Liver (tissue), 9 donors: ENCODE results near the gene NCOR2. TPM values are rescaled to one million over a fixed set of nuclear protein-coding genes. Genes with fewer than 3 reads are reported as not detected.

Experiments used
- DNase-seq: peaks from one replicate; pipeline ENCODE4 v3.0.0-alpha.2; 2017; ENCODE audit warnings: low spot score
- H3K27ac ChIP-seq, 2 donors: one replicate each; pipeline ENCODE4 v1.7.0; 2013; ENCODE audit warnings: inconsistent platforms in 2 of 2, low read length in 2 of 2, control low read depth in 1 of 2, low read depth in 1 of 2, mild to moderate bottlenecking in 1 of 2
- H3K27me3 ChIP-seq, 4 donors: one replicate each; pipeline versions ENCODE4 v1.6.1 to v1.7.0; 2013; ENCODE audit warnings: low read length in 3 of 4, inconsistent platforms in 1 of 4, mild to moderate bottlenecking in 1 of 4, moderate library complexity in 1 of 4; ENCODE audit not compliant: control insufficient read depth in 4 of 4, insufficient read depth in 4 of 4
- H3K36me3 ChIP-seq, 4 donors: one replicate each; pipeline versions ENCODE4 v1.6.1 to v1.7.0; 2013; ENCODE audit warnings: low read length in 3 of 4, mild to moderate bottlenecking in 3 of 4, low read depth in 1 of 4, moderate library complexity in 1 of 4; ENCODE audit not compliant: control insufficient read depth in 4 of 4, insufficient read depth in 3 of 4
- H3K4me1 ChIP-seq, 4 donors: one replicate each; pipeline versions ENCODE4 v1.6.1 to v1.7.0; 2013; ENCODE audit warnings: low read length in 3 of 4, mild to moderate bottlenecking in 3 of 4, moderate library complexity in 1 of 4; ENCODE audit not compliant: control insufficient read depth in 4 of 4, insufficient read depth in 4 of 4
- H3K4me3 ChIP-seq, 3 donors: one replicate each; pipeline versions ENCODE4 v1.6.1 to v1.7.0; 2013; ENCODE audit warnings: low read length in 3 of 3, control low read depth in 1 of 3, low read depth in 1 of 3, mild to moderate bottlenecking in 1 of 3
- H3K9ac ChIP-seq, 2 donors: one replicate each; pipeline ENCODE4 v1.7.0; 2013; ENCODE audit warnings: low read length in 2 of 2, mild to moderate bottlenecking in 2 of 2, moderate library complexity in 2 of 2, control low read depth in 1 of 2, low read depth in 1 of 2
- H3K9me3 ChIP-seq, 4 donors: one replicate each; pipeline versions ENCODE4 v1.6.1 to v1.7.0; 2013; ENCODE audit warnings: low read length in 3 of 4; ENCODE audit not compliant: control insufficient read depth in 4 of 4
- ATF3 ChIP-seq: IDR thresholded peaks from 2 replicates; pipeline ENCODE4 v1.6.1; 2016; ENCODE audit warnings: antibody characterized with exemption
- CTCF ChIP-seq: fragments of 150-350 bp; IDR thresholded peaks from 2 replicates; pipeline ENCODE4 v1.5.1; 2017; ENCODE audit warnings: improper control_type of control experiment, low read depth, low read length; ENCODE audit not compliant: missing input control
- EGR1 ChIP-seq, 2 donors: IDR thresholded peaks; 2 replicates each; pipeline ENCODE4 v1.6.1; 2016 to 2018; ENCODE audit warnings: antibody characterized with exemption in 2 of 2, low read depth in 2 of 2
- FOXA1 ChIP-seq: IDR thresholded peaks from 2 replicates; pipeline ENCODE4 v1.6.1; 2016; ENCODE audit warnings: antibody characterized with exemption
- FOXA2 ChIP-seq: IDR thresholded peaks from 2 replicates; pipeline ENCODE4 v1.6.1; 2016; ENCODE audit warnings: antibody characterized with exemption
- HNF4G ChIP-seq: IDR thresholded peaks from 2 replicates; pipeline ENCODE4 v1.6.1; 2016; ENCODE audit warnings: antibody characterized with exemption
- JUND ChIP-seq, 2 donors: IDR thresholded peaks; 2 replicates each; pipeline ENCODE4 v1.6.1; 2016; ENCODE audit warnings: antibody characterized with exemption in 2 of 2
- MAX ChIP-seq: IDR thresholded peaks from 2 replicates; pipeline ENCODE4 v1.6.1; 2016; ENCODE audit warnings: antibody characterized with exemption
- NR2F2 ChIP-seq: IDR thresholded peaks from 2 replicates; pipeline ENCODE4 v1.6.1; 2016; ENCODE audit warnings: antibody characterized with exemption
- RAD21 ChIP-seq, 2 donors: IDR thresholded peaks; 2 replicates each; pipeline ENCODE4 v1.6.1; 2016; ENCODE audit warnings: antibody characterized with exemption in 2 of 2, mild to moderate bottlenecking in 2 of 2
- REST ChIP-seq: IDR thresholded peaks from 2 replicates; pipeline ENCODE4 v1.6.1; 2016; ENCODE audit warnings: antibody characterized with exemption, mild to moderate bottlenecking
- RXRA ChIP-seq, 2 donors: IDR thresholded peaks; 2 replicates each; pipeline ENCODE4 v1.6.1; 2017 to 2018; ENCODE audit warnings: antibody characterized with exemption in 2 of 2, mild to moderate bottlenecking in 1 of 2
- SP1 ChIP-seq: IDR thresholded peaks from 2 replicates; pipeline ENCODE4 v1.6.1; 2018; ENCODE audit warnings: antibody characterized with exemption, mild to moderate bottlenecking
- YY1 ChIP-seq: IDR thresholded peaks from 2 replicates; pipeline ENCODE4 v1.6.1; 2016; ENCODE audit warnings: antibody characterized with exemption, mild to moderate bottlenecking
- ZBTB33 ChIP-seq: IDR thresholded peaks from 2 replicates; pipeline ENCODE4 v1.6.1; 2016; ENCODE audit warnings: antibody characterized with exemption
- WGBS: extraction: QIAGEN DNeasy Blood & Tissue Kit; methylation state at CpG from one replicate; pipeline ENCODE4 v1.1.7; 2013; 5-methylcytosine and 5-hydroxymethylcytosine counted together
- polyA plus RNA-seq, 2 donors: library from polyadenylated mRNA; stranded (reverse) in 1 of 2; unstranded in 1 of 2; fragments of 200-250 nt in 1 of 2; fragments of >200 nt in 1 of 2; fragmentation: Nextera tagmentation in 1 of 2; extraction: Ambion mirVana in 1 of 2; gene quantifications; one replicate each; pipeline versions ENCODE4 v1.2.1 to v1.2.3, GENCODE V29; 2013 to 2015
- total RNA-seq, 2 donors: library from RNA; depleted of rRNA; stranded (reverse); fragments of >200 nt; gene quantifications; one replicate each; pipeline ENCODE4 v1.2.3, GENCODE V29; 2014
- donor health status: healthy.
- donor health status: healthy.
- donor health status: healthy.
- donor health status: healthy.
- donor health status: healthy.

The NCOR2 gene
- total and polyA plus RNA-seq, 4 donors, result 7.9 to 31.6 (median 18.1) TPM

GRCh38 chr12:124532331-124532750 lies 35.1 kb downstream of the NCOR2 start:
- no peak overlapping the region for H3K4me3 ChIP-seq
- peaks cover 0 to 6% (median 2%) of the 10 kb centered on the region in 4 donors for H3K4me1 ChIP-seq
- H3K9ac ChIP-seq, result no peak overlapping the region
- no peaks in the 10 kb centered on the region for H3K36me3 ChIP-seq
- DNase-seq, result no peak
- no peaks in the 10 kb centered on the region for H3K27me3 ChIP-seq
- 84% methylated on average over 14 of the region's 14 CpGs for WGBS
- TF ChIP-seq YY1, result no peak
- TF ChIP-seq HNF4G, result no peak
- TF ChIP-seq RAD21 (IDR thresholded peaks at IDR 0.05), result no peak
- TF ChIP-seq MAX, result no peak
- TF ChIP-seq FOXA1, result no peak
- TF ChIP-seq EGR1 (IDR thresholded peaks at IDR 0.05; ENCODE audit: low read depth in 2 of 2), result no peak
- no peak for TF ChIP-seq SP1
- no peak for TF ChIP-seq NR2F2
- TF ChIP-seq ATF3, result no peak
- no peak for TF ChIP-seq FOXA2
- TF ChIP-seq RXRA (IDR thresholded peaks at IDR 0.05), result no peak
- no peak for TF ChIP-seq REST
- no peak for TF ChIP-seq CTCF
- no peak for TF ChIP-seq JUND (IDR thresholded peaks at IDR 0.05)
- no peak for TF ChIP-seq ZBTB33
- H3K27ac ChIP-seq, result no peak overlapping the region
- H3K9me3 ChIP-seq, result no peaks in the 10 kb centered on the region

- Histone ChIP-seq H3K9ac (no peak overlapping the region), H3K36me3 (no peaks in the 10 kb centered on the region), H3K27ac (no peak overlapping the region)
These were observed 35.5 kb downstream of the NCOR2 start for GRCh38 chr12:124531906-124532305.

More at GRCh38 chr12:124531906-124532305, 35.5 kb downstream of the NCOR2 start:
- H3K4me3 ChIP-seq, result no peak overlapping the region
- TF ChIP-seq SP1, result no peak
- no peak for DNase-seq
- H3K27me3 ChIP-seq, result no peaks in the 10 kb centered on the region
- no peaks in the 10 kb centered on the region for H3K9me3 ChIP-seq
- H3K4me1 ChIP-seq, result peaks cover 0 to 2% (median 0%) of the 10 kb centered on the region in 4 donors
- WGBS, result 96% methylated on average over 11 of the region's 11 CpGs
